Glomerular visceral epithelial cell (primary cell): ENCODE data around the gene GAS2L2.
A peak's percentile ranks its signal among the peaks of the same experiment; 100 is the strongest.
"Not testable (repeated sequence)": the region's sequence is repeated elsewhere in the genome, so short reads cannot be mapped to it uniquely, and the experiment has no call there.

Experiments
- DNase-seq: peaks from one replicate; pipeline ENCODE4 v3.0.0-alpha.2; 2016; ENCODE audit errors: extremely low spot score

The GAS2L2 gene

DNA sequence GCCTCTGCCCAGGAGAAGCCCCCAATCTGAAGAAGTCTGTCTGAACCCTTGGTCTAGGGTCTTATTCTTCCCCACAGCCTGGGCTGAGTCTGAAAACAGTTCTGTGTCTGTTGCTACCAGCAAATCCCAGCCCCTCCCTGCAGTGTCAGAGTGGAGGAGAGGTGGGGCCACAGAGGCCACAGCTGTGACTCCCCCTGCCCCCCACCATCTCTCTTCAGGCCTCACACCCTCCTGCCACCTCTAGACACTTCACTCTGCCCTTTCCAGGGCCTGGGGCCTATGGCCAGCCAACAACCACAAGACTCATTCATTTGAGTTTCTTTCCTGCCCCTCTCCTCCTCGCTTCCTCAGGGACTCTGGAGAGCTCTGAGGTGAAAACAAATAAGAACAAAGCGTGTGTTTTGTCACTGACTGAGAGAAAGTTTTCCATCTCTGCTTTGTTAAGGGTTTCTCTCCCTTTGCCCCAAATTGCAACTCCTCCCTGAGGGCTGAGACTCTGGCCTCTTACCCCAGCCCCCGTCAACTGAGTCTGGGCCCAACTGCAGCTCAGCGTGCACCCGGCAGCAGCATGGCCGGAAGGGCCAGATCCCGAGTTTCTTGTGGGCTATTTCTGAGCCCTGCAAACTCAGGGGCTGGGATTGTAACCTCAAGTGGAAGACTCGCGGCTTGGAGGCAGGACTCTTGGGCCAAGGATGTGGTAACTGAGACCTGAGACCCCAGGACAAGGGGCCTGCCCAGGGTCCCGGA is 20.8 kb upstream of the GAS2L2 start:
- DNase-seq: no peak

DNA sequence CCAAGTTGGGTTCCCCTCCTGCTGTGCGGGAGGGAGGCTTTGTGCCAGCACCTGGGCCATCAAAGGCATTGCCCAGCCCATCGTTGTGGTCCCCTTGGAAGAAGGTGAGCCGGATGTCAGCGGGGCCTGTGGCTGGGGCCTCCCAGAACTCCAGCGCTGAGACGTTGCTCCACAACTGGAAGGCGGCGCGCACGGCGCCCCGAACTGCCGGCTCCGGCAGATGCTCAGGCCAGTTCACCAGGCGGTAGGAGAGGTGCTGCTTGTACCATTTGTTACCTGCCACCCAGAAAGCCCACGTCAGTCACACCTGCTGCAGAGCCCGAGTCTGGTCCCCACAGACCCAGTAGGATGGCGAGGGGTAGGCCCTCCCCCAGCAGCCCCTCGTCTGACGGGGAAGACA is 20.1 kb upstream of the GAS2L2 start:
- DNase-seq: no peak

DNA sequence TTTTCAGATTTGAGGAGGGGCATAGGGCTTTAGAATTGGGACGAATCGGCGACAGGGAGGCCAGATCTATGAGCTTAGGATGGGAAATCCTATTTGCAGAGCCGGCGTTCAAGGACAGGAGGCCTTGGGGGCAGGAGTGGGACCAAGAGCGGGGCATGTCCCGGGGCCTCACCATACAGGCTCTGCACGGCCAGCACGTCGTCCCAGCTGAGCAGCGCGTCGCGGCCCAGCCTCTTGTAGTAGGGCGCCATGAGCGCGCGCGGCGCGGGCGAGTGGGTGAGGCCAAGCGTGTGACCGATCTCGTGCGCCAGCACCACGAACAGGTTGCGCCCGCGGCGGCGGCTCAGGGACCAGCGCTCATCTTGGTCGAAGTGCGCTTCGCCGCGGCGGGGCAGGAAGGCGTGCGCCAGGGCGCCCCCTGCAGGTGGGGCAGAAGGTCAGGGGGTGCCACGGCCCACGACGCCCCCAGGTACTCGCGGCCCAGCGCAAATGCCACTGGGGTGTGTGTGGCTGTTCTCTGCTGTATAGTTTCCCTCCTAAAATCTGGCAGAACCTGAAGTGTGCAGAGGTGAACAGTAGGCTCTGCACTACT is 17.0 kb upstream of the GAS2L2 start:
- no peak for DNase-seq

DNA sequence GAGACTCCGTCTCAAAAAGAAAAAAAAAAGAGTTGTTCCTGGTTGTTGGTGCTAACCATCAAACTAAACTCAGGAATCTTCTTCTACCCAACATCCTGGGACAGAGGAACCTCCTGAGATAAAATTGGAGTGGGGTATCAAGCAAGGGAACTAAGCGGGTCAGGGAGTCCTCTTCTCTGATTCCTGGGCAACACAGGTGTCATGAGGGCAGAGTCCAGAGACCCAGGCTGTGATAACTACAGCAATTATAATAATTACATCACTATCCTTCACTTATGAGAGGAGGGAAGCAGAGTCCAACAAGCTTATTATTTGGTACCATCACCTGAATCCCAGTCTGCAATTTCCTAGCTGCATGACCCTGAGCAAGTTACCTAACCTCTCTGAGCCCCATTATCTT is 15.8 kb upstream of the GAS2L2 start:
- DNase-seq: no peak

DNA sequence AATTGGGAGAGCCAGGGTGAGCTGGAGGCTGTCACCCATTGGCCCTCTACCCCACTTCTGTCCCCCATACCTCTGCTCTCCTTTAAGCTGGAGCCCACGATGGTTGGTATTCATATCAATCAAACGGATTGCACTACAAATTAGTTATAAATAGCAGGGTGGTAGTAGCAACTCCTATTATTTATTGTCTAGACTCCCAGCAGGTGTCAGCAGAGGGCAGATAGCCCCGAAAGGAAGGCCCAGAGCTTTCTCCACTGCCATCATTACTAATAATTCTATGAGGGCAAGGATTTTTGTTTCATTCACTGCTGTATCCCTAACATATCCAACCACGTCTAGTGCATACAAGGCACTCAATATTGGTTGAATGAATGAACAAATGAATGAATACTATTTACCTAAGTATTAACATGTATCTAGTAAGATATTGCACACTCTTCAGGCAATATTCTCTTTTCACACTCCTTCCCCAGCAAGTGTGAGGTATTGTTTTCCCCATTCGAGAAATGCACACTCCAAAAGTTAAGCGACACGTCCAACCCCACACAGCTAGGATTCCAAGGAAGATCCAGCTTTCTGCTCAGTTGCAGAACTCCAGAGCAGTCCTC is 14.0 kb upstream of the GAS2L2 start:
- DNase-seq: peak; percentile 58

DNA sequence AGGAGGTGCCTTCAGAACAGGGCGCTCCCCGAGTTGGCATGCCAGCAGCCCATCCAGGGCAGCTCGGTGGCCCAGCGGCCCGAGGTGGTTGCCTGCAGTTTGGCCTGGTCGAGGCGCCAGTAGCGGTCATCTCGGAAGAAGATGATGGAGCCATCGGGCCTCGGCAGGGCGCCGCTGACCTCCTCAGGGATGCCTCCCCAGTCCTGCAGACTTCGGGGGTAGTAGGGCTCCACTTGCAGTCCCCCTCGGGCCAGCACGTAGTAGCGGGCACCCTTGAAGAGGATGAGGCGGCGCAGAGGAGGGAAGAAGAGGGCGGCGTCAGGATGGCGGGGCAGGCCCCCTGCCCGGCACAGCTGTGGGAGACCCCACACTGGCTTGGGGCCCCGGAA is 13.4 kb upstream of the GAS2L2 start:
- DNase-seq: no peak

DNA sequence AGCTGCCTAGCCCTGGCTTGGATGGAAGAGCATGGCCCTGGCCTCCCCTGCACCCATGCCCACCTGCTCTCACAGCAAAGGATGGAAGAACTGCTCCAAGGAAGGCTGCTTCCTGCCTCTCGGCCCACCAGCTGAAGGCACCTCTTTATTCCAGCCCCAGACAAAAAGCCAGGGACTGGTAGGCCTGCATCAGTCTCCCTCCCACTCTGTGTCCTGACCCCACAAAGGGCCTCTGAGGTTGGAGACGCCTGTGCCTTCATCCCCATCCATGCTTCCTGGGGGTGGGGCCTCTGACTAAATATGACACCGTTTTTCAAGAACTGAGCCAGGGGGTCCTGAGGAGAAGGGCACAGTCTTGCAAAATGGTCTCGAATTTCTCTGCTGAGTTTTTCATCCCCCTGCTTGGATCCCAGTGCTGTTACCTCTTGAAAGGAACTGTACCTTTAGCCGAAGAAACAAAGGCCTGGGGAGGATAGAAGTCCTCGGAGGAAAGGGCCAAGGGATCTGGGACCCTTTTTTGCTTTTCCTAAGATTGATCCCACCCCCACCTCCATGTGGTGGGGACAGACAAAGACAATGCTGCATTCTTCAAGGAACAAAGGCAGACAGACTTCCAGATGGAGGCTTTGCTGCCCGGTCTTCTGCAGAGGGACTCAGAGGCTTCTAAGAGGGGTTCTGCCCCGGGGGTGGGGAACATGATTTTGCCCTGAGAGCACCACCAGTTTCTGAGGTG is 12.9 kb upstream of the GAS2L2 start:
- DNase-seq: no peak

DNA sequence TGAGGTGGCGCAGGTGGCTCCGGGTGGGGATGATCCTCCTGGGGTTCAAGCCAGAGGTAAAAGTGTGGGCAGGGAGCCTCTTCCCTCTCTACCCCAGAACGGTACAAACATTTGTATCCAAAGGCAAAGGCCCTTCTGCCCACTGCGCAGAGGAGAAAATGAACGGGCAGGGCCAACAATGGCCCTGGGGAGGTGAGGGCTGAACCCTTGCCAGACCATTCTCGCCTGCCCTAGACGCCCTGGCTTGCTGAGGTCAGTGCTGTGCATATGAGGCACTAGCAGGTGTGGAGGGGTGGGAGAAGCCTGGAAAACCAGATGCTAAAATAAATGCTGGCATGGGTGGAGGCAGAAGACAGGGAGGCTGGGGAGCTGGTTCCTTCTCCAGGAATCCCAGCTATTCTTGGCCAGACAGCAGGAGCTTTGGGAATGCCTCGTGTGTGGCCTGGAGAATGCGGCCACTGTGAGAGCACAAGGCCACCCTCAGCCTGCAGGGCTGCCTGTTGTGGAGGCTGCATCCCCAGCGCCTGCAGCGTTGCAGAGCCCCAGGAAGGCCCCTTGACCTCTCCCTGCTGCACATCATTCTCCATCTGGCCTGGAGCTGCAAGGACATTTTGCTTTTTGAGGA is 12.2 kb upstream of the GAS2L2 start:
- DNase-seq: no peak

DNA sequence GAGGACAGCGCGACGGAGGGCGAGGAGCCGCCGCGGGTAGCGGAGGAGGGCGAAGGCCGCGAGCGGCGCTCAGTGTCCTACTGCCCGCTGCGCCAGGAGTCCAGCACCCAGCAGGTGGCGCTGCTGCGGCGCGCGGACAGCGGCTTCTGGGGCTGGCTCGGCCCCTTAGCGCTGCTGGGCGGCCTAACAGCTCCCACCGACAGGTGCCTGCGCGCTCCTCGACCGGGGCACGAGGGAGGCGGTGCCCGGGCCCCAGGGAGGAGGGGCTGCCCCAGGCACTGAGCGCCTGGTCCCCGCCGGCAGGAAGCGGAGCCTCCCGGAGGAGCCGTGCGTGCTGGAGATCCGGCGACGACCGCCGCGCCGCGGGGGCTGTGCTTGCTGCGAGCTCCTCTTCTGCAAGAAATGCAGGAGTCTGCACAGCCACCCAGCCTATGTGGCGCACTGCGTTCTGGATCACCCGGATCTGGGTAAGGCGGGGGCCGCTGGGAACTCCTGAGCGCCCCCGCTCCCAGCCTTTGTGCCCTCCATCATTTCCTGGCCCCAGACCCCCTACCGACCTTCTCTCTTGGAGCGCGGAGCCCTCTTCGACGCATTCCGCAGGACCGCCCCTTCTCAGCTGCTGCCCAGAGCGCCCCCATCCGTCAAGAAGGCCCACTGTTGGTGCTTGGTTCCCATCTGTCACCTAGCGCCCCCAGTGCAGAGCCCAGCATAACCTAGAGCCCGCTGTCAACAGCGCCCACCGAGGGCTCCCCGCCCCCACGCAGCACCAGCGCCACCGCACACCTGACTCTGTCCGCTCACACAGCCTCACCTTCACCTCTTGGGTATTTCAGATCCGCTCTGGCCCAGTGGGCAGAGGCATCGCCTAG is 11.3 kb upstream of the GAS2L2 start:
- DNase-seq: peak; percentile 95

DNA sequence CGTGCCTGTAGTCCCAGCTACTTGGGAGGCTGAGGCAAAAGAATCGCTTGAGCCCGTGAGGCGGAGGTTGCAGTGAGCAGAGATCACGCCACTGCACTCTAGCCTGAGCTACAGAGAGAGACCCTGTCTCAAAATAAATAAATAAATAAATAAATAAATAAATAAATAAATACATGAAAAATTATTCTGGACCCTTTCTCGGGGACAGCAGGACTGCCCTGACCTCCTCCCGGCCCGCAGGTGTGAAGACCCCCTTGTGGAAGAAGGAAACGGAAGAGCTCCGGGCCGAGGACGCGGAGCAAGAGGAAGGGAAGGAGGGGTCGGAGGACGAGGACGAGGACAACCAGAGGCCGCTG is 10.7 kb upstream of the GAS2L2 start:
- no peak for DNase-seq

DNA sequence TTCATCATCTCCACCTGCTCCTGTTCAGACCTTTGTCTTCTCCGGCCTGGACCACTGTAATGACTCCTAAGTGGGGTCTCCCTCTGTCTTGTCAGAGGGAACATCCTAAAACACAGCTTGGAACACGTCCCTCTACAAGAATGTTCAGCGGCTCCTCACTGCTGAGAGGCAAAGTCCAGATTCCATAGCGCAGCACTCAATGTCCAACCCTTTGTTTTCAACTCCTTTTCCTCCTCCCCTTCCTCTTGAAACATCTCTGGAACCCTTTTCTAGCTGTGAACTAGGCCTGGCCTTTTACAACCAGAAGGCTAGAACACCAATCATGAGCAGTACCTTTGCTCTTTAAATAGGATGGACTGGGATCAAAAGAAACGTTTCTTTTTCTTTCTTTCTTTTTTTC is 8.6 kb upstream of the GAS2L2 start:
- DNase-seq: no peak

DNA sequence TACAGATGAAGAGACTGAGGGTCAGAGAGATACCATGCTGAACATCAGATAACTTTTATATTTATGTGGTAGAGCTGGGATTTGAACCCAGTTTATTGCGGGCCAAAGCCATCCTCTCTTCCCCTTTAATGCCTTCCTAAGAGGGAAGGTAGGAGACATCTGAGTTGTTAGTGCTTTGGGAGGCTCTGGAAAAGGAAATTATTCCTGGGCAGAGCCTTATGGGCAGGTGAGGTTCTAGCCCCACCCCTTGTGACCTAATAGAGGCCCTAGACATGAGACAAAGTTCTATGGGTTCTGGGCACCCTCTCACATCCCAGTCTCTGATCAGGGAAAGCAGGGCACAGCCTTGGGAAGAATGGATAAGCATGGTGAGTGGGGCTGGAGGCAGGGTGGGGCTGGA is 7.5 kb upstream of the GAS2L2 start, which contains the start of gene C17orf50:
TSS of gene C17orf50 (plus strand) at position 301 of the 400 bp plus-strand sequence. CDS start at position 356, 55 bp downstream.
- DNase-seq: no peak

DNA sequence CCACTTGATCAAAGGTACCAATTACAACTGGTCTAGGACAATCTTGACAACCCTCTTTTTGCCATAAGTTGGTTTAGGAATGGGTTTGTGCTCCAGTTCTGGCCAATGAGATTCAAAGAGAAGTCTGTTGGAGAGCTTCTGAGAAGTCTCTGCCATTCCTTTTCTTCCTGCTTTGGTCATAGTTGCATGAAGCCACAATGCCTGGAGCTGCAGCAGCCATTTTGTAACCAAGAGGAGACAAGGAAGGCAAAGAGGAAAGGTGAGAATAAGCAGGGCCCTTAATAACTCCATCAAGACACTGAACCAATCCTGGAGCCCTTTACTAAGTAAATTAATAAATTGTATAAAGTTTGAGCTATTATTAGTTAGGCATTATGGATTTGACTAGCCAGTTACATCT is 4.2 kb upstream of the GAS2L2 start:
- no peak for DNase-seq

DNA sequence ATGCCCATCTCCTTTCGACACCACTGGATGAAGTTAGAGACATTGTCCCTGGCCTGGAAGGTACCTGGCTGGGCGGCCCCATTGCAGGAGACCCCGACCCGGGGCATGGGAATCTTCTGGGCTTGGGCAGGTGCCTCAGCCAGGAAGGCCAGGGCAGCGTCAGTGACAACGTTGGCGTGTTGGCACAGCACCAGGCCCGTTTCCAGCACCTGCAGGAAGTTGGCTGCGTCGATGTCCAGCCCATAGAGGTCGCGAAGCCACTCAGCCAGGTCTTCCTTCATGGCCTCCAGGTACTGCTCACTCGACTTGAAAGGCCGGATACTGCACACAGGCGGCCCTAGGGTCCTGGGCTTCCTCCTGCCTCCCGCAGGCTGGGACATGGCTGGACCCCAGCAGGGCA is 568 bp downstream of the GAS2L2 start:
- no peak for DNase-seq

DNA sequence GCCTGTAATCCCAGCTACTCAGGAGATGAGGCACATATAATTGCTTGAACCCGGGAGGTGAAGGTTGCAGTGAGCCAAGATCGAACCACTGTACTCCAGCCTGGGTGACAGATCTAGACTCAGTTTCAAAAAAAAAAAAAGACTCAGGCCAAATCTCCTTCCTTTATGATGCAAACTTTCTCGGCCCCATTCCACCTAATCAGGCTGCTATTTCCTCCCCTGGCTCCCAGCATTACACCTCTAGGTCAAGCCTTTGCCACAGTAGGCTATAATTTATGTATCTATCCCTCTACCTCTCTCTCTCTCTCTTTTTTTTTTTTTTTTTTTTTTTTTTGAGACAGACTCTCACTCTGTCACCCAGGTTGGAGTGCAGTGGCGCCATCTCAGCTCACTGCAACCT is 1.5 kb downstream of the GAS2L2 start:
- not testable (repeated sequence) for DNase-seq

DNA sequence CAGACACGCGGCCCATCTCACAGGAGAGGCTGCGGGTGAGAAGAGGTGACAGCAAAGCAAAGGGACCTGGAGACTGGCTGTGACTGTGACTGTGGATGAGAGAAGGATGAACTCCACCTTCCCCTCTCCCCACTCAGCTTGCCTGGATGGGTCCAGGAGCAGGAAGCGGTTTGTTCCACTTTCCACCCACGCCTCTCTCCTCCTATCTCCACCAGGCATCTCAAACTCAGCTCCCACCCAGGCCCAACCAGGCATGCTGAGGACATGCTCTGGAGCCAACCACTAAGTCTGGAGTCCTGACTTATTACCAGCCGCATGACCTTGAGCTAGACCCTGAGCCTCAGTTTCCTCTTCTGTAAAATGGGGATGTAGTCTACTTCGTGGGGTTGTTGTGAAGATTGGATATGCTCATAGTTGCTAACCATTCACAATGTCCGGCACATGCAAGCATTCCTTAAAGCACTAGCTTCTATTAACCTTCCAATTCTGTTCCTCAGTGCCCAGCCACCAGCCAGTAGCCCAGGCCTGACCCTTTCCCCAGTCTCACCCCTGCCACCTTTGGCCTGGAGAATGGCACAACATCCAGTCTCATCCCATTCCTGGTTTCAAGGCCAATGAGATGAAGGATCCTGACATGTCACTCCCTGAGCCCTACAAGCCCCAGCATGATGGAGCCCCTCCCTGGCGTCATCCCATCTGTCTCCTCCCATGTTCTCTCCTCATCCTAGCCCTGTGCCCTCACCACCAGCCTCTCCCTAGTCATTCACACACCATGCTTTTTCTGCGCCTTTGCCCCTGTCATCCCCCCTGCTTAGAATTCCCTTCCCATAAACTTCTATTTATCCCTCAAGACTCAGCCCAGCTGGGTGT is 2.3 kb downstream of the GAS2L2 start:
- no peak for DNase-seq

DNA sequence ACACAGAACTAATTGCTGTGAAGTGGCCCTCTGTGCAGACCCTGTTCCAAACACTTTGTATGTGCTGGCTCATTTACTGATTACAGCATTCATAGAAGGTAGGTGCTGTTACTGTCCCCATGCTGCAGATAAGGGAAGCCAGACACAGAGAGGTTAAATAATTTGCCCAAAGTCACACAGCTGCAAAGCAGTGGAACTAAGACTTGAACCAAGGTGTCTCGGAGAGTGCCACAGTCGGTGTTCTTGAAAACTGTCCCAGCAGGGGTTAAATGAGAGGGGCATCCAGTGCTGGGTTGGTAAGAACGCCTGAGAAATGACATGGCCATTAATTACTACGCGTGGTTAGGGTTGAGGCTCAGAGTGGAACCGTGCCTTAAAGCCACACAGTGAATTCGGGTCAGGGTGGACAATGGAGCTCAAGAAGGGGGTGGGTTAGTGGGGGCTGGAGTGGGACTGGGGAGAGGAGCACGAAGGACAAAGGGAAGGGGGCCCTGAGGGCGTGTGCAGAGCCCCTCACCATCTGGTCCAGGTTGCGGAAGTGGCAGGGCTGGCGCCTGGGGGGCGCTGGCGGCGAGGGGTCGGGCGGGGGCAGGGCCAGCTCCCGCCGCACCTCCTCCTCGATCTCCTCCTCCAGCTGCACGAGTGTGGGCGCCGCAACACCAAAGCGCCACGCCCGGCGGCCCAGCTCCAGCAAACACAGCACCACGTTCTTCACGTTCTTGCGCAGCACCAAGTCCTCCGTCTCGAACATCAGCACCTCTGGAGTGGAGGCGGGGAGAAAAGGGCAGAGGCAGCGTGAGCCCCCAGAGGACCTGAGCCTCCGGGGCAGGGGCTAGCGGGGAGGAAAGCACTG is 3.3 kb downstream of the GAS2L2 start:
- DNase-seq: no peak

DNA sequence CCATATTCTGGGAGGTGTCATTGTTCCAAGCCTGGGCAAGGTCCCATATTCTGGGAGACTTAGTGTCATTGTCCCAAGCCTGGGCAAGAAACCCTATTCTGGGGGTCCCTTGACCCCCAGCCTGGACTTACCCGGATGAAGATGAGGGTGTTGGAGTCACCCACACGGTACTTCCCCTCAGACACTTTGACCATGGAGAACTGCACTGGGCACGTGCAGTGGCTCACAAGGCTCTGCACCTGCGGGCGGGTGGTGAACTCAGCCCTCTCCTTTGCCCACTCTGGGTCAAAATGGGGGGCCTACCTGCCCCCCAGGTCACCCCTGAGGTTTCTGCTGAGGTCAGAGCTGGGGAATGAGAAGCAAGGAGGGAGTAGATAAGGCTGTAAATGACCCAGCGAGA is 4.1 kb downstream of the GAS2L2 start:
- DNase-seq: no peak

DNA sequence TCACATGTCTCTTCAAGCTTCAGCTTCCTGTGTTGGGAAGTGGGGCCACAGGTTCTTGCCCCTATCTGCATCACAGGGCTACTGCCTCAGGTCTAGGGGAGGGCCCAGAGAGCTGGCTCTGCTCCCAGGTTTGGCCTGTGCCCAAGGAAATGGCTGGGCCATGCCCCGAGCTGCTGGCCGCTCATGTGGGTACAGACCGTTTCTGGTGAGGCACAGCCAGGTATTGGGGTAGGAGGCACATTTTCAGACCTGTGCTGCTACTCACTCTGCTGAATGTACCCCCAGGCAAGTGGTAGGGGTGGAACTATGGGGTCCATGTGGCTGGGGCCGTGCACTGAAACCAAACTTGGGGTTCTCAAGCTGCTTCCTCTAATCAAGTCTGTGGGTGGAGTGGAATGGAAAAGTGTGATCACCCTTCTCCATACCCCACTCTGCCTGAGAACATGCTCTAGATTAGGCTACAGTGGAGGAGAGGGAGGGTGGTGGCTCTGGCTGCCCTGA is 4.6 kb downstream of the GAS2L2 start:
- DNase-seq: peak; percentile 32
